Tibial artery (tissue), 4 donors: ENCODE results near the gene VAMP3.

Experiments
- DNase-seq, 2 donors: peaks; one replicate each; pipeline ENCODE4 v3.0.0-alpha.2; 2019
- H3K27ac ChIP-seq, 2 donors: fragments of 200-600 bp; sonication (generic) in 1 of 2; 1 replicate in 1 of 2; 2 replicates in 1 of 2; pipeline ENCODE4 v1.5.1; 2018 to 2019; ENCODE audit warnings: mild to moderate bottlenecking in 1 of 2
- H3K27me3 ChIP-seq, 2 donors: fragments of 200-600 bp; sonication (generic) in 1 of 2; one replicate each; pipeline versions ENCODE4 v1.5.1 to v1.6.0; 2016 to 2019
- H3K36me3 ChIP-seq, 3 donors: fragments of 200-600 bp; sonication (generic) in 2 of 3; one replicate each; pipeline ENCODE4 v1.5.1; 2016 to 2019; ENCODE audit warnings: mild to moderate bottlenecking in 2 of 3
- H3K4me1 ChIP-seq, 4 donors: fragments of 200-600 bp; sonication (generic) in 2 of 4; 1 replicate in 3 of 4; 2 replicates in 1 of 4; pipeline ENCODE4 v1.5.1; 2016 to 2019
- H3K4me3 ChIP-seq, 2 donors: fragments of 200-600 bp; sonication (generic) in 1 of 2; 1 replicate in 1 of 2; 2 replicates in 1 of 2; pipeline ENCODE4 v1.5.1; 2018 to 2019; ENCODE audit warnings: mild to moderate bottlenecking in 2 of 2
- H3K9me3 ChIP-seq, 3 donors: fragments of 200-600 bp; sonication (generic) in 1 of 3; one replicate each; pipeline ENCODE4 v1.5.1; 2016 to 2019
- intact Hi-C: fragments of 100-400 bp; cut with DNase I; formaldehyde crosslinking; loops from one replicate; pipeline ENCODE4 v1.15.0; 2023; ENCODE audit warnings: low total_unique reads
- TF ChIP-seq, protein P1 (sequence below), 2 experiments: fragments of 200-600 bp in 1 of 2; fragments of 450-650 bp in 1 of 2; IDR thresholded peaks; one replicate each; pipeline ENCODE4 v1.5.1; 2017 to 2019; ENCODE audit warnings: antibody characterized with exemption in 2 of 2, mild to moderate bottlenecking in 1 of 2, moderate library complexity in 1 of 2

VAMP3 gene

GRCh38 chr1:7768583-7768982, 2.5 kb upstream of the VAMP3 start:
- peaks cover 0 to 25% (median 13%) of the 10 kb centered on the region in 4 donors for H3K4me1 ChIP-seq
- H3K27me3 ChIP-seq: no peaks in the 10 kb centered on the region
- no peak overlapping the region for H3K4me3 ChIP-seq
- H3K36me3 ChIP-seq: peaks cover 0 to 3% (median 1%) of the 10 kb centered on the region in 3 donors
- no peak overlapping the region for H3K27ac ChIP-seq
- intact Hi-C loops: loop anchor here (5.0 kb wide), 1 partner anchor 61 kb away; no protein-coding TSS in a partner anchor
- H3K9me3 ChIP-seq: no peaks in the 10 kb centered on the region
- TF ChIP-seq, protein P1, sequence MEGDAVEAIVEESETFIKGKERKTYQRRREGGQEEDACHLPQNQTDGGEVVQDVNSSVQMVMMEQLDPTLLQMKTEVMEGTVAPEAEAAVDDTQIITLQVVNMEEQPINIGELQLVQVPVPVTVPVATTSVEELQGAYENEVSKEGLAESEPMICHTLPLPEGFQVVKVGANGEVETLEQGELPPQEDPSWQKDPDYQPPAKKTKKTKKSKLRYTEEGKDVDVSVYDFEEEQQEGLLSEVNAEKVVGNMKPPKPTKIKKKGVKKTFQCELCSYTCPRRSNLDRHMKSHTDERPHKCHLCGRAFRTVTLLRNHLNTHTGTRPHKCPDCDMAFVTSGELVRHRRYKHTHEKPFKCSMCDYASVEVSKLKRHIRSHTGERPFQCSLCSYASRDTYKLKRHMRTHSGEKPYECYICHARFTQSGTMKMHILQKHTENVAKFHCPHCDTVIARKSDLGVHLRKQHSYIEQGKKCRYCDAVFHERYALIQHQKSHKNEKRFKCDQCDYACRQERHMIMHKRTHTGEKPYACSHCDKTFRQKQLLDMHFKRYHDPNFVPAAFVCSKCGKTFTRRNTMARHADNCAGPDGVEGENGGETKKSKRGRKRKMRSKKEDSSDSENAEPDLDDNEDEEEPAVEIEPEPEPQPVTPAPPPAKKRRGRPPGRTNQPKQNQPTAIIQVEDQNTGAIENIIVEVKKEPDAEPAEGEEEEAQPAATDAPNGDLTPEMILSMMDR (IDR thresholded peaks at IDR 0.05): no peak
- DNase-seq: no peak

DNA sequence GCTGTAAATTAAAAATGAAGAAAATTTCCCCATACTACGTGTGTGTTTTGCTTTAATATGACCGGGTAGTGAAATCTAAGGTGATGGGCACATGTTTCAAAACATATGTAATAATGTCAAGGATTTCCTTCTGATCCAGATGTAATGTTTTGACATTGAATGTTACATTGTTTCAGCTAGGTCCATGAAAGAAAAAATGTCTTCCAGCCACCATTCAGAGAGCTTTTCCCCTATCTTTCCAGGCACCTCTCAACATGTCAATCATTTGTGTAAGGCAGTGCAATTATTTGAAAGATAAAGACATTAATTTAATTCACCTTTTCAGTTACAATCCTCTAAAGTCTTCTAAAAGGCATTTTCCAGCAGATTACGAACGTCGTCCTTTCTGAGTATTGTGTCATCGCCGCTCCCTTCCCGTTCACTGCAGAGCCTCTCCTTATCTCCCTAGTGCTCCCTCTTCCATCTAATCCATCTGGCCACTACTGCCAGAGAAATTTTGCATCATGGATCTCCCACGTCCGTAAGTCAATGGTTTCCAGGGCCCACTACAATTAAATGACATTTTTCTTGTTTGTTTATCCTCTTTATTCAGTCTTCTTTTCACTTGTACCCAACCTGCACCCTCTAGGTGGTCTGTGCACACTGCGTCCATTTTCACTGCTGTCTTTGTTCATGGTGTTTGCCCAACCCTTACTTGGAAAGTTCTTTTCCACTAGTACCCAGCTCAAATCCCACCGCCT, 1.3 kb upstream of the VAMP3 start:
- Histone ChIP-seq H3K27me3 (no peaks in the 10 kb centered on the region), H3K4me3 (no peak overlapping the region), H3K9me3 (no peaks in the 10 kb centered on the region), H3K4me1 (peaks cover 0 to 25% (median 13%) of the 10 kb centered on the region in 4 donors), H3K36me3 (peaks cover 3 to 14% (median 11%) of the 10 kb centered on the region in 3 donors), H3K27ac (peak overlapping the region in 1 of 2 donors; percentile 84)
- TF ChIP-seq, protein P1 (IDR thresholded peaks at IDR 0.05): no peak
- intact Hi-C loops: loop anchor here (2.0 to 5.0 kb wide), 2 partner anchors 15 to 63 kb away; partner anchors contain the start of gene PER3
- no peak for DNase-seq

- TF ChIP-seq, protein P1 (IDR thresholded peaks at IDR 0.05): no peak
- no peak for DNase-seq
- Histone ChIP-seq H3K4me3 (peak overlapping the region; percentile 91 to 99), H3K4me1 (peaks cover 0 to 25% (median 16%) of the 10 kb centered on the region in 4 donors), H3K27ac (peak overlapping the region; percentile 84 to 95), H3K9me3 (no peaks in the 10 kb centered on the region), H3K36me3 (peaks cover 3 to 16% (median 12%) of the 10 kb centered on the region in 3 donors), H3K27me3 (no peaks in the 10 kb centered on the region)
- intact Hi-C loops: loop anchor here (2.0 kb wide), 1 partner anchor 14 kb away; the partner anchor contains the start of gene PER3
These were observed 463 bp upstream of the VAMP3 start for GRCh38 chr1:7770669-7770996.

- intact Hi-C loops: loop anchor here (2.0 kb wide), 1 partner anchor 13 kb away; the partner anchor contains the start of gene PER3
- H3K36me3 ChIP-seq: peaks cover 13 to 18% (median 15%) of the 10 kb centered on the region in 3 donors
- no peaks in the 10 kb centered on the region for H3K9me3 ChIP-seq
- TF ChIP-seq, protein P1 (IDR thresholded peaks at IDR 0.05): no peak
- no peak for DNase-seq
- H3K27ac ChIP-seq: peak overlapping the region; percentile 84 to 95
- no peaks in the 10 kb centered on the region for H3K27me3 ChIP-seq
- peaks cover 0 to 25% (median 16%) of the 10 kb centered on the region in 4 donors for H3K4me1 ChIP-seq
- H3K4me3 ChIP-seq: peak overlapping the region; percentile 91 to 99
These were observed 765 bp downstream of the VAMP3 start for GRCh38 chr1:7771823-7772299.

GRCh38 chr1:7777591-7777990, 6.5 kb downstream of the VAMP3 start:
- peaks cover 53 to 61% (median 54%) of the 10 kb centered on the region in 3 donors for H3K36me3 ChIP-seq
- peaks cover 0 to 11% (median 6%) of the 10 kb centered on the region in 4 donors for H3K4me1 ChIP-seq
- TF ChIP-seq, protein P1 (IDR thresholded peaks at IDR 0.05): no peak
- no peak overlapping the region for H3K27ac ChIP-seq
- no peak for DNase-seq
- H3K27me3 ChIP-seq: no peaks in the 10 kb centered on the region
- H3K9me3 ChIP-seq: no peaks in the 10 kb centered on the region
- intact Hi-C loops: no loop called here
- H3K4me3 ChIP-seq: no peak overlapping the region
